ENCODE data around the gene SMOC2.

GRCh38 chr6:168518348-168518745 is 77.4 kb downstream of the SMOC2 start:
- no peak for TF ChIP-seq CTCF (IDR thresholded peaks at IDR 0.05)
- no peak for TF ChIP-seq POLR2A (IDR thresholded peaks at IDR 0.05)

All from thyroid gland (tissue), 4 donors.